Measurements from ENCODE around the gene CSNK1G2. TPM values are rescaled to one million over a fixed set of nuclear protein-coding genes. Genes with fewer than 3 reads are reported as not detected.

The CSNK1G2 gene
- total RNA-seq, 2 experiments from 2014 or later: 122 to 127 TPM

- Mint-ChIP-seq H3K9me3 (no peaks in the 10 kb centered on the region), H3K36me3 (ENCODE audit: low read depth) (peaks cover 18% of the 10 kb centered on the region), H3K4me1 (ENCODE audit: low read depth) (peaks cover 5% of the 10 kb centered on the region), H3K4me3 (no peak overlapping the region), H3K27me3 (no peaks in the 10 kb centered on the region), H3K27ac (no peak overlapping the region)
- no peak overlapping the region for H3K4me3 ChIP-seq (ENCODE audit: low read length)
- H3K9me3 ChIP-seq (ENCODE audit: control insufficient read depth in 1 of 2, insufficient read depth in 1 of 2, low read length in 2 of 2): no peaks in the 10 kb centered on the region
- peaks cover 15% of the 10 kb centered on the region for H3K4me1 ChIP-seq (ENCODE audit: insufficient read depth, low read length)
- H3K27ac ChIP-seq (ENCODE audit: low read depth in 1 of 2, low read length in 2 of 2): no peak overlapping the region
- DNase-seq: no peak
- ChIA-PET POLR2A (no interaction called here), CTCF (no interaction called here)
- H3K36me3 ChIP-seq (ENCODE audit: insufficient read depth, low read length): peaks cover 58% of the 10 kb centered on the region
- TF ChIP-seq CTCF (IDR thresholded peaks at IDR 0.05): no peak
- no peaks in the 10 kb centered on the region for H3K27me3 ChIP-seq (ENCODE audit: control insufficient read depth in 1 of 2, insufficient read depth in 2 of 2, low read length in 2 of 2)
- ATAC-seq (ENCODE audit: poor library complexity): no peak
- intact Hi-C loops (cut with DNase I, micrococcal nuclease): no loop called here
These were observed 34.1 kb downstream of the CSNK1G2 start for GRCh38 chr19:1975162-1975480.

GRCh38 chr19:1977120-1977519 is 36.1 kb downstream of the CSNK1G2 start:
- Mint-ChIP-seq H3K36me3 (ENCODE audit: low read depth) (peaks cover 27% of the 10 kb centered on the region), H3K27me3 (no peaks in the 10 kb centered on the region), H3K9me3 (no peaks in the 10 kb centered on the region), H3K4me1 (ENCODE audit: low read depth) (peaks cover 5% of the 10 kb centered on the region), H3K4me3 (no peak overlapping the region), H3K27ac (no peak overlapping the region)
- intact Hi-C loops (cut with DNase I, micrococcal nuclease): no loop called here
- no peak for DNase-seq
- H3K27ac ChIP-seq (ENCODE audit: low read depth in 1 of 2, low read length in 2 of 2): no peak overlapping the region
- H3K36me3 ChIP-seq (ENCODE audit: insufficient read depth, low read length): peaks cover 64% of the 10 kb centered on the region
- H3K4me1 ChIP-seq (ENCODE audit: insufficient read depth, low read length): peaks cover 3% of the 10 kb centered on the region
- H3K4me3 ChIP-seq (ENCODE audit: low read length): no peak overlapping the region
- no peaks in the 10 kb centered on the region for H3K9me3 ChIP-seq (ENCODE audit: control insufficient read depth in 1 of 2, insufficient read depth in 1 of 2, low read length in 2 of 2)
- POLR2A ChIA-PET: no interaction called here
- ATAC-seq (ENCODE audit: poor library complexity): no peak
- no peaks in the 10 kb centered on the region for H3K27me3 ChIP-seq (ENCODE audit: control insufficient read depth in 1 of 2, insufficient read depth in 2 of 2, low read length in 2 of 2)
- no peak for TF ChIP-seq CTCF (IDR thresholded peaks at IDR 0.05)
- CTCF ChIA-PET: no interaction called here

- ChIA-PET POLR2A (no interaction called here), CTCF (no interaction called here)
- no peak for ATAC-seq (ENCODE audit: poor library complexity)
- Histone ChIP-seq H3K27me3 (ENCODE audit: control insufficient read depth in 1 of 2, insufficient read depth in 2 of 2, low read length in 2 of 2) (no peaks in the 10 kb centered on the region), H3K9me3 (ENCODE audit: control insufficient read depth in 1 of 2, insufficient read depth in 1 of 2, low read length in 2 of 2) (no peaks in the 10 kb centered on the region), H3K4me1 (ENCODE audit: insufficient read depth, low read length) (peaks cover 3% of the 10 kb centered on the region), H3K4me3 (ENCODE audit: low read length) (no peak overlapping the region), H3K36me3 (ENCODE audit: insufficient read depth, low read length) (peaks cover 64% of the 10 kb centered on the region), H3K27ac (ENCODE audit: low read depth in 1 of 2, low read length in 2 of 2) (no peak overlapping the region)
- H3K4me3 Mint-ChIP-seq: no peak overlapping the region
- no peak overlapping the region for H3K27ac Mint-ChIP-seq
- intact Hi-C loops (cut with DNase I, micrococcal nuclease): no loop called here
- DNase-seq: no peak
- no peaks in the 10 kb centered on the region for H3K9me3 Mint-ChIP-seq
- H3K4me1 Mint-ChIP-seq (ENCODE audit: low read depth): peaks cover 3% of the 10 kb centered on the region
- H3K27me3 Mint-ChIP-seq: no peaks in the 10 kb centered on the region
- TF ChIP-seq CTCF (IDR thresholded peaks at IDR 0.05): no peak
- peaks cover 35% of the 10 kb centered on the region for H3K36me3 Mint-ChIP-seq (ENCODE audit: low read depth)
These were observed 37.4 kb downstream of the CSNK1G2 start for GRCh38 chr19:1978346-1978894.

All from CD4-positive, alpha-beta T cell (primary cell).